Measurements from ENCODE around the gene LILRA5.
A peak's percentile ranks its signal among the peaks of the same experiment; 100 is the strongest.
"Not testable (repeated sequence)": the region's sequence is repeated elsewhere in the genome, so short reads cannot be mapped to it uniquely, and the experiment has no call there.

LILRA5 gene

GRCh38 chr19:54272181-54272580 is 40.8 kb downstream of the LILRA5 start:
- not testable (repeated sequence) for DNase-seq

DNA sequence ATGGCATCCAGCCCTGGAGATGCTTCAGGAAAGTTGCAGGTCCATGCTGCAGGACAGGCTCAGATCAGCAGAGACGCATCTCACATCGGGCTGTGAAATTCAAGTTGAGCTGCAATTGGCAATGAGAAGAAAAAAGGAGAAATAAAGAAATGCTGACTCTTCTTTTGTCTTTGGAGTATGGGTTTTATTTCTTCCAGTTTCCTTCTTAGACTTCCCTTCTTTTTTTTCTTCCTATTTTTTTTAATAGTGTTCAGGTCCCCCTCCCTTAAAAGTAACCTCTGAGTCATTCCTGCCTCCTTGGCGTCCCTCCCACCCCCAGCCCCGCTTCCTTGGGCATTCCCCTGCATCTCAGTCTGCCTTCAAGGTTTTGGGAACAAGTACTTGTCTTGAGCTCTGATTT is 41.4 kb downstream of the LILRA5 start:
- DNase-seq, result not testable (repeated sequence)

DNA sequence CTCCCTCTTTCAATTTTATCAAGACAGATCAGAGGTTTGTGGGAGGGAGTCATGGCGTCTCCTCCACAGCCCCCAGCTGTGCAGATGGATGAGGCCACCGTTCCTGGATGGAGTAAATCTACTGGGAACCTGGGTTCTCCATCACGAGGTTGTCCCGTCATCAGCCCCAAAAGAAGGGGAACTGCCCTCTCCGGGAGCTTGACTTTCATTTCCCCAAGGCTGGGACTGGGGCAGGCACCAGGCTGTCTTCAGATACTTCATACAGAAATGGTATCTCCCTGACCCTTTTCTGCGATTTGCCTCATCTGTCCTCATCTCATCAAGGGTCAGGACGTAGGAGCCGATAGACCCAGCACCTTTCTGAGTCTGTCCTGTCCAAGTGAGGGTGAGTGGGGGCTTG is 41.9 kb downstream of the LILRA5 start:
- DNase-seq, result no peak

DNA sequence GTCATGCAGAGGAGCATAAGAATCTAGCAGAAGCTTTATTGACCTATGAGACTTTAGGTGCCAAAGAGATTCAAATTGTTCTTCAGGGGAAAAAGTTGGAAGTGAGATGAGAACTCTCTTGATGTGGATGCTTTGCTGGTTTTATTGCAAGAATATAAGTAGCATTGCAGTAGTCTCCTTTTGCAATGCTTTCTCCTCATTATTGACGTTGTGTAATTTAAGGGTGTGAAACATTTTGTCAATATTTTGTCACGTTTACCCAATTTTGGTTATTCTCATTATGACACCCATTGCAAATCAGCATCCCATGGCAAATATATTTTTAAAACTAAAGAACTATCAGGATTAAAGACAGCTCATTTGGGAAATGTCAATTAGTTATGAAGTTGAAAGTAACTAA is 44.0 kb downstream of the LILRA5 start:
- DNase-seq, result no peak

DNA sequence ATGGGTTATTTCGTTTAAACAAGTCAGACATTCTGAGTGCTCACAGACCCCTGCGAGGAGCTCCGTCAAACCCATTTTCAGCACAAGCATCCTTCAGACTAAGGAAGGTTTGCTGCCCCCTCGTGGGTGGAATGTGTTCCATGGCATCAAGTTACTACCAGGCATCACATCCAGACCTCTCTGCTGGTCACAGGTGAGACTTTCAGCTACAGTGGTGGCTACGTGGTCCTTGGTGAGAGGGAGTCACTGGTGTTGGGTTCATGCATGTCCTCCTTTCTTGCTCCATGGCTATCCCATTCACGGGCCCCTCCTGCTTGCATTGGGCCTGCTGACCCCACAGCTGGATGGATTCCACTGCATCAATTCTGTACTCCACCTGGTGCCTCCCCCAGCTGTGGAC is 46.8 kb downstream of the LILRA5 start:
- peak; percentile 42 for DNase-seq

DNA sequence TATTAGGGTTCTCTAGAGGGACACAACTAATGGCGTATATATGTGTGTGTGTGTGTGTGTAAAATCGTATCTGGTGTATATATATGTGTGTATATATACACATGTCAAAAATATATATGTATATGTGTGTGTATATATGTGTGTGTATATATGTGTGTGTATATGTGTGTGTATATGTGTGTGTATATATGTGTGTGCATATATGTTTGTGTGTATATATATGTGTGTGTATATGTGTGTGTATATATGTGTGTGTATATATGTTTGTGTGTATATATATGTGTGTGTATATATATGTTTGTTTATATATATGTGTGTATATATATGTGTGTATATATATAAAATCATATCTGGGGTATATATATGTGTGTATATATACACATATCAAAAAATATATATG is 50.5 kb downstream of the LILRA5 start:
- DNase-seq, result no peak

- DNase-seq, result no peak
Measured at GRCh38 chr19:54262066-54262465, 50.9 kb downstream of the LILRA5 start.

GRCh38 chr19:54257116-54257480 is 55.9 kb downstream of the LILRA5 start, which contains the start of gene LILRB5:
Gene LILRB5, minus strand, starts transcription at chr19:54257273. Its CDS starts 80 bp downstream, at chr19:54257193.
- DNase-seq, result no peak
